Measurements from ENCODE around the gene AREG. TPM values are rescaled to one million over a fixed set of nuclear protein-coding genes. Genes with fewer than 3 reads are reported as not detected.
A peak's percentile ranks its signal among the peaks of the same experiment; 100 is the strongest.

The AREG gene
- total RNA-seq, 2 donors from 2014 or later, result 4.8 to 7.5 TPM

DNA sequence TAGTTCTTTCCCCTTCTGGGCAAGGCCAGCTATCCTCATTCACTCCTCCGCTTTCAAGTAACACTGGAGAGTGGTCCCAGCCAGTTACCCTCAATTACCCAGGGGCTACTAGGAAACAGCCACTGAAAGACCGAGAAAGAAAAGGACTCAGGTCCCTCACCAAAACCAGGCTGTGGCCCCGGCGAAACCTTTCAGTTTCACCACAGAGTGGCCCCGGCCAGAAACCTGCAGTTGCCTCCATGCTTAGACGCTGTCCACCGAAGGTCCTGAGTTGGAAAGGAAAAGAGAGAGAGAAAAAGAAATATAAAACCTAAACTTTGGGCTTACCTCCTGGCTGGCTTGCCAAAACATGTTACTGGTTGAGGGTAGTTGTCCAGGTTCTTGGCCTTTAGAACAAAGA, 5.0 kb upstream of the AREG start:
- DNase-seq, result no peak
- Mint-ChIP-seq H3K4me3 (no peak overlapping the region), H3K4me1 (ENCODE audit: low read depth) (no peaks in the 10 kb centered on the region), H3K9me3 (peaks cover 0 to 2% of the 10 kb centered on the region in 2 donors), H3K27ac (no peak overlapping the region), H3K36me3 (ENCODE audit: insufficient read depth in 2 of 2) (no peaks in the 10 kb centered on the region), H3K27me3 (ENCODE audit: low read depth) (no peaks in the 10 kb centered on the region)
- no peak for ATAC-seq (replicated peaks in 1 of 2)

DNA sequence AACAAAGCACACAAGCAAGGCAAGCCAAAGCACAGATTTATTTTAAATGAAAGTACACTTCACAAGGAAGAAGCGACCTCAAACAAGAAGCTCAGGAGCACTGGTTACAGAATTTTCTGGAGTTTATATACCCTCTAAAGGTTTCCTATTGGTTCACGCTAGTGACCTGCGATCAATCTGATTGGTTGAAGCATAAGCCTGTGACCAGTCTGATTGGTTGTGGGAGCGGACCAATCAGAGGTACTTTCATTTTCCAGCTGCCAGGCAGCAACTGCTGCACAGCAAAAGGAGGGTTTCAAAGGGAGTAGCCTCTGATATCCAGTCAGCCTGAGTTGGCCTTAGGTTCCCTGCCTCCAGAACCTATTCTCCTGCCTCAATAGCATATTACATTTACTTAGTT, 4.6 kb upstream of the AREG start:
- Mint-ChIP-seq H3K4me3 (no peak overlapping the region), H3K4me1 (ENCODE audit: low read depth) (peaks cover 3% of the 10 kb centered on the region), H3K36me3 (ENCODE audit: insufficient read depth in 2 of 2) (no peaks in the 10 kb centered on the region), H3K27ac (no peak overlapping the region), H3K9me3 (peaks cover 0 to 2% of the 10 kb centered on the region in 2 donors), H3K27me3 (ENCODE audit: low read depth) (no peaks in the 10 kb centered on the region)
- ATAC-seq (replicated peaks in 1 of 2) (no peak), DNase-seq (no peak)

DNA sequence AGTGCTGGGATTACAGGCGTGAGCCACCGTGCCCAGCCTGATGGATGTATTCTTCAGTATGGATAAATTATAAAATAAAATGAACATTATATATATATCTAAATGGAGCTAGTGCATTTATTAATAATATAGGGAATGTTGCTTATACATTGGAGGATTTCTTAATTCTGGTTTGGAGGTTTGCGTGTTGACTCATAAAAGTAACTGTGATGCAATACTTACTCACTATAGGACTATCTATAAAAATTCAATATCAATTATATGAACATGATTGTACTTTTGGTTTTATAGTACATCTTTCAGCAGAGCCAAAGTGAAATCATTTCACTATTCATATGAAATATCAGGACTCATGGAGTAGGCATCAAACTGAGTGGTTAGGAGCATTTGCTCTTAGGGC, 3.2 kb upstream of the AREG start:
- ATAC-seq (replicated peaks in 1 of 2) (no peak), DNase-seq (no peak)
- peaks cover 6% of the 10 kb centered on the region for H3K4me1 Mint-ChIP-seq (ENCODE audit: low read depth)
- peaks cover 0 to 2% of the 10 kb centered on the region in 2 donors for H3K9me3 Mint-ChIP-seq
- no peak overlapping the region for H3K4me3 Mint-ChIP-seq
- no peaks in the 10 kb centered on the region for H3K27me3 Mint-ChIP-seq (ENCODE audit: low read depth)
- no peak overlapping the region for H3K27ac Mint-ChIP-seq
- H3K36me3 Mint-ChIP-seq (ENCODE audit: insufficient read depth in 2 of 2), result no peaks in the 10 kb centered on the region

DNA sequence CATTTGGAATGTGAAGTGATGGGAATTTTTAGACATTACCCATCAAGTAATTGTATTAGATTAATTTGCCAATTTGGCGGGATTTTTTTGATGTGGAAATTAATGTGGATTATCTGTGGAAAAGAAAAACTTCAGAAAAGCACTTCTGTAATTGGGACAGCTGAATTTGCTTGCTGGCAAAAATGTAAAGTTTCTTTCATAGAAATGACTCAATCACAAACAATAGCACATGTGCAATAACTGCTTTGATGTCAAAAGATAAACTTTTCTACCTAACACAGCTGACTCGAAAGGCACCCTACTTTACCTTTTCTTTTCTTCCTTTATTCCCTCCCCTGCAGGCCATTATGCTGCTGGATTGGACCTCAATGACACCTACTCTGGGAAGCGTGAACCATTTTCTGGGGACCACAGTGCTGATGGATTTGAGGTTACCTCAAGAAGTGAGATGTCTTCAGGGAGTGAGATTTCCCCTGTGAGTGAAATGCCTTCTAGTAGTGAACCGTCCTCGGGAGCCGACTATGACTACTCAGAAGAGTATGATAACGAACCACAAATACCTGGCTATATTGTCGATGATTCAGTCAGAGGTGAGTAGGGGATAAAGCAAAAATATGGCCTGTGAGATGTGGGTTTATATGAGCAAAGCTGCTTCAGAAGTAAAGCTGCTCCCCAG, 1.4 kb downstream of the AREG start:
- Mint-ChIP-seq H3K9me3 (no peaks in the 10 kb centered on the region), H3K27me3 (ENCODE audit: low read depth) (no peaks in the 10 kb centered on the region), H3K4me3 (peak overlapping the region in 1 of 2 donors; percentile 26), H3K36me3 (ENCODE audit: insufficient read depth in 2 of 2) (no peaks in the 10 kb centered on the region), H3K27ac (no peak overlapping the region), H3K4me1 (ENCODE audit: low read depth) (peaks cover 6% of the 10 kb centered on the region)
- DNase-seq (no peak), ATAC-seq (replicated peaks in 1 of 2) (no peak)

DNA sequence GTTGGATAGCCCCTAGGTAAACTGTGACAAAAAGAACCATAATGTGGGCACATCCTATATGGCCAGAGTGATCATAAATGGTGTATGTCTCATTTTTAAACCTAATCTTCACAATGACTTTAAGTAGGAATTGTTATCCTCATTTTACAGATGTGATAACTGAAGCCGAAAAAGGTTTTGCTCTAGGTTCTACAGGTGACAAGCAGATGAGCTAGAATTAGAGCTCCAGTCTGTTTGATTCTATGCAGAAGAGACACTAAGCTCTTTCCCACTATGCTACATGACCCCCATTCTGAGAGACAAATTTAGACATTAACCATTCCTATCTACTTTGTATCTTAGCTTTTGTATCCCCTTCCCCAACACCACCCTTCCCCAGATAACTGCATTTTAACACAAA, 2.0 kb downstream of the AREG start:
- H3K4me1 Mint-ChIP-seq (ENCODE audit: low read depth), result peaks cover 6% of the 10 kb centered on the region
- ATAC-seq (replicated peaks in 1 of 2), result no peak
- no peak for DNase-seq
- H3K4me3 Mint-ChIP-seq, result no peak overlapping the region
- H3K27ac Mint-ChIP-seq, result no peak overlapping the region
- no peaks in the 10 kb centered on the region for H3K9me3 Mint-ChIP-seq
- no peaks in the 10 kb centered on the region for H3K27me3 Mint-ChIP-seq (ENCODE audit: low read depth)
- H3K36me3 Mint-ChIP-seq (ENCODE audit: insufficient read depth in 2 of 2), result no peaks in the 10 kb centered on the region

DNA sequence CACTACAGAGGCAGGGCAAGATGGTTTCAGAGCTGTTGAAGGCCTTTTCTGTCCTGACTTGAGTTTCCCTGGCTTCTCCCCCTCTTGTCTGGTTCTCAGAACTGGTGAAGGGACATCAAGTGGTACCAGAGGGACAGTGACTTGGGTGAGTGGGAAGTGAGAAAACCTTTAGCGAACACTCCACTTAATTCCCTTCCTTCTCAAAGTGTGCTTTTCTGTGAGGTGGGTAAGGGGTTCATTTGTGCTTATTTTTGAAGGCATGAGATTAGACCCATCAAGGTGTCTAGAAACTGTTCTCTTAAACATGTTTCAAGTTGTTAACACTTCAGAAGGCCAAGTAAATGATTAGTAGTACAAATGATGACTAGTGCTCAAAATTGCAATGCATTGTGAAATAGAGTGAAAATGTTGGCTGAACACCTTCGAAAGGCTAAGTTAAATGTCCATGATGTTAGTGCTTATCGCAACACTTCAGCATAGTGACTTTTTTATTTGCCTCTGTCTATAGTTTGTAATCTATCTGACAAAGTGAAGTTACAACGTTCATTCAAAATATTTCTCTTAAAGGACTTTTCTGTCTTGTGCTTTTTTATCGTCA, 2.8 kb downstream of the AREG start:
- no peaks in the 10 kb centered on the region for H3K9me3 Mint-ChIP-seq
- H3K27me3 Mint-ChIP-seq (ENCODE audit: low read depth), result no peaks in the 10 kb centered on the region
- peaks cover 0 to 2% of the 10 kb centered on the region in 2 donors for H3K36me3 Mint-ChIP-seq (ENCODE audit: insufficient read depth in 2 of 2)
- H3K27ac Mint-ChIP-seq, result no peak overlapping the region
- DNase-seq (no peak), ATAC-seq (replicated peaks in 1 of 2) (no peak)
- peak overlapping the region in 1 of 2 donors; percentile 11 for H3K4me3 Mint-ChIP-seq
- peaks cover 6% of the 10 kb centered on the region for H3K4me1 Mint-ChIP-seq (ENCODE audit: low read depth)

DNA sequence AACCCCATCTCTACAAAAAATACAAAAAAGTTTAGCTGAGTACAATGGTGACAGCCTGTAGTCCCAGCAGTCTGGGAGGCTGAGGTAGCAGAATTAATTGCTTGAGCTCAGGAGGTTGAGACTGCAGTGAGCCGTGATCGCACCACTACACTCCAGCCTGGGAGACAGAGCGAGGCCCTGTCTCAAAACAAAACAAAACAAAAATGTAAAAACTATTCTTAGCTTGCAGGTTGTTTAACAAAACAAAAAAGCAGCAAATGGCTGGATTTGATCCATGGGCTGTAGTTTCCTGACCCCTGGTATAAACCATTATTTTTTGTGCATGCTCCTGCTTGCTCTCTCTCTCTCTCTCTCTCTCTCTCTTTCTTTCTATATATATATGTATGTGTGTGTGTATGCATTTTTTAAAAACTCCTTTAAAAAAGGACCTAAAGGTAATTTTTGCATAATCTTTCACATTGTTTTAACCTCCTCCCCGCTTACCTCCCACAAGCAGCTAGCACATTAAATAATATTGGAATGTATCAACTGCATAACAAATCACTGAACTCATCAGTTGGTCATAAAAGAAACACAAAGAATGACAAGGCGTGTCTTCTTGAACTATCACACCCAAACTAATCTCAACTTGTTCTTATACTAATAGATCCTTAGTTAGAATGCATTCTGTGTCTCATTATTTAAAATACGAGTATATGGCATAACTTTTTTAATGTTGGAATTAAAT, 4.8 kb downstream of the AREG start:
- no peaks in the 10 kb centered on the region for H3K9me3 Mint-ChIP-seq
- peaks cover 3 to 4% of the 10 kb centered on the region in 2 donors for H3K36me3 Mint-ChIP-seq (ENCODE audit: insufficient read depth in 2 of 2)
- peaks cover 6% of the 10 kb centered on the region for H3K4me1 Mint-ChIP-seq (ENCODE audit: low read depth)
- no peaks in the 10 kb centered on the region for H3K27me3 Mint-ChIP-seq (ENCODE audit: low read depth)
- H3K4me3 Mint-ChIP-seq, result no peak overlapping the region
- DNase-seq (no peak), ATAC-seq (replicated peaks in 1 of 2) (no peak)
- no peak overlapping the region for H3K27ac Mint-ChIP-seq

DNA sequence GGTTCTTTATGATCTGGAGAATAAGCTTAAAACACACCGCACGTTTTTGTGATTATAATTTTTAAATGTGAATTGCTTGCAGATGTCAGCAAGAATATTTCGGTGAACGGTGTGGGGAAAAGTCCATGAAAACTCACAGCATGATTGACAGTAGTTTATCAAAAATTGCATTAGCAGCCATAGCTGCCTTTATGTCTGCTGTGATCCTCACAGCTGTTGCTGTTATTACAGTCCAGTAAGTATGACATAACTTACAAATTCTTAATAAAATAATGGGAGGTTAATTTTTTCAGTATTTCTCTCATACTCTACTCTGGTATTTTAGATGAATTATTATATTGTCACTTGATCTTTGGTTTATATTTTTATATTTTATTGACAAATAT, 5.4 kb downstream of the AREG start:
- no peak for ATAC-seq (replicated peaks in 1 of 2)
- H3K4me1 Mint-ChIP-seq (ENCODE audit: low read depth), result peaks cover 4% of the 10 kb centered on the region
- no peak overlapping the region for H3K4me3 Mint-ChIP-seq
- no peak for DNase-seq
- no peaks in the 10 kb centered on the region for H3K9me3 Mint-ChIP-seq
- H3K36me3 Mint-ChIP-seq (ENCODE audit: insufficient read depth in 2 of 2), result peaks cover 3 to 4% of the 10 kb centered on the region in 2 donors
- no peaks in the 10 kb centered on the region for H3K27me3 Mint-ChIP-seq (ENCODE audit: low read depth)
- no peak overlapping the region for H3K27ac Mint-ChIP-seq

DNA sequence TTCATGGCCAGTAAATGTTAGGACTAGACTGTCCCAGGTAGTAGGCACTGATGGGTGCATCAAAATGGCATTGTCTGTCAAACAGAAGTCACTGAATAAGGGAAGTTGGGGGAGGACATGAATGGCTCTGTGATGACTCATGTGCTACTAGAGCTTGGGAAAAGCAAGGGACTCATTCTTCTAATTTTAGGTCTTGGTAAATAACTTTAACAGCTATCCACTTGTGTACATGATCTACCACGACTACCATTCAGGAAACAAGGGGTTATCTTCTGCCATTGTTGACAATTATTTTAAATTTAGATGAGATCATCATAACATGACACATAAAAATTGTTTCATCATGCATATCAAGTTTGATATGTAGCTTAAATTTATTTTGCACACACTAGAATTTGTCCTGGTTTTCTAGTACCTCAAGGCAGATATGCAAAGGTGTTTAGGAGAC, 6.3 kb downstream of the AREG start:
- H3K27me3 Mint-ChIP-seq (ENCODE audit: low read depth), result no peaks in the 10 kb centered on the region
- H3K36me3 Mint-ChIP-seq (ENCODE audit: insufficient read depth in 2 of 2), result peaks cover 3 to 4% of the 10 kb centered on the region in 2 donors
- no peak overlapping the region for H3K4me3 Mint-ChIP-seq
- H3K9me3 Mint-ChIP-seq, result no peaks in the 10 kb centered on the region
- no peaks in the 10 kb centered on the region for H3K4me1 Mint-ChIP-seq (ENCODE audit: low read depth)
- DNase-seq, result no peak
- no peak overlapping the region for H3K27ac Mint-ChIP-seq
- no peak for ATAC-seq (replicated peaks in 1 of 2)

DNA sequence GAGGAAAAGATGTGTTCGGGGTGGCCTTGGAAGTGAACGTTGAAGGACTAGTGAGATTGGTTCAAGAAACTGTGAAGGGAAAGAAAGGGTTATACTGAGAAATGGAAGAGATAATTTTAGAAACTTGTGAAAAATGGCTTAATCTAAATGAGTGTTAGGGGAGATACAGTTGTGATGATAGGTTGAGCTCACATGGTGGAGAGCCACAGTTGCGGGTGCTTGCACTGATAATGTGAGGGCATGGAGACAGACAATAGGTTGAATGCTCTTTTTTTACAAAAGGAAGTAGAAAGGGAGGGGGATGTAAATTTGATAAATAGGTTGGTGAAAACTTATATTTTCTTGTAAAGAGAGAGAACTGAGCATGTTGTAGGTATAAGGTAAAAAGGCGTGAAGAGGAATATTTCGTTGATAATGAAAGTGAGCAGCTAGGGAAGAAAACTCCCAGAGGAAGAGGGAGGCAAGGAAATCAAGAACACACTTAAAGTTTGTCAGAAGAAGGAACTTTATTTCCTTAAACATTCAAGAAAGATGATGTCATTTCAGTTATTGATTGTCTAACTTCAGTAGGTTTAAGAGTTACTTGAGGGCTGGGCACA, 8.2 kb downstream of the AREG start:
- no peaks in the 10 kb centered on the region for H3K27me3 Mint-ChIP-seq (ENCODE audit: low read depth)
- no peak overlapping the region for H3K27ac Mint-ChIP-seq
- no peak for ATAC-seq (replicated peaks in 1 of 2)
- H3K4me1 Mint-ChIP-seq (ENCODE audit: low read depth), result no peaks in the 10 kb centered on the region
- H3K36me3 Mint-ChIP-seq (ENCODE audit: insufficient read depth in 2 of 2), result peaks cover 3 to 4% of the 10 kb centered on the region in 2 donors
- H3K9me3 Mint-ChIP-seq, result no peaks in the 10 kb centered on the region
- DNase-seq, result no peak
- no peak overlapping the region for H3K4me3 Mint-ChIP-seq

DNA sequence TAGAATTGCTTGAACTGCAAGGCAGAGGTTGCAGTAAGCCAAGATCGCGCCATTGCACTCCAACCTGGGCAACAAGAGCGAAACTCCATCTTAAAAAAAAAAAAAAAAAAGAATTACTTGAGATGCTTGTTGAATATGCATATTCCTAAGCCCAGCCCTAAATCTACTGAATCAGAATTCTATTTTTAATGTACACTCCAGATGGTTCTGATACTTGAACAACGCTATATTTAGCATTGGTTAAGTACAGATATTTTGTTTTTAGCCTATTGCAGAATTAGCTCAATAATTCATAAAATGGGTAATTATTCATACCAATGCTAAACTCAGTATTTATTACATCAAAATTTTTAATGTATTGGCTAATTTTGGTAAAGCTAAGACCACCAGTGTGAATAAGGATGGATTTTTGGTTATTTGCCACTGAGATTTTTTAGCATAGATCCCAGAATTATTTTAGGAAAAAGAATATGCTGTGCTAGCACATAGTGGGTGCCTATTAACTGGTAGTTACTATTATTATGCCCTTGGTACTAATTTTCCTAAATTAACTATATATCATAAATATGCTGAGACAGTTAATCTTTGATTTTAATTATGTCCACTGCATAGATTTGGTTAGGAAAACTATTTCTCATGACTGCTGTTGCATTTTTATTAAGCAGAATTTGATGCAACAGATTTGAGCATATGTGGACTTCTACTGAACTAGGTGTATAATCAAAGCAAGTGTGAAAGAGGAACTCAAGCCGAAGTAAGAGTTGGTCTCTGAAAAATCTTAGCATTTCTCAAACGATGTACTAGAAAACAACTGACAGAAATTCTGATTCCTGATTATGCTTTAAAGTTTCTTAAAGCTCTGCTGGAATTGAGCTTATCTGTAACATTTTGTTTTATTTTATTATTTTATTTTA, 9.2 kb downstream of the AREG start:
- peaks cover 2% of the 10 kb centered on the region for H3K27me3 Mint-ChIP-seq (ENCODE audit: low read depth)
- peaks cover 3 to 4% of the 10 kb centered on the region in 2 donors for H3K36me3 Mint-ChIP-seq (ENCODE audit: insufficient read depth in 2 of 2)
- no peak for ATAC-seq (replicated peaks in 1 of 2)
- no peak overlapping the region for H3K4me3 Mint-ChIP-seq
- H3K9me3 Mint-ChIP-seq, result peaks cover 0 to 2% of the 10 kb centered on the region in 2 donors
- no peak for DNase-seq
- no peaks in the 10 kb centered on the region for H3K4me1 Mint-ChIP-seq (ENCODE audit: low read depth)
- no peak overlapping the region for H3K27ac Mint-ChIP-seq

DNA sequence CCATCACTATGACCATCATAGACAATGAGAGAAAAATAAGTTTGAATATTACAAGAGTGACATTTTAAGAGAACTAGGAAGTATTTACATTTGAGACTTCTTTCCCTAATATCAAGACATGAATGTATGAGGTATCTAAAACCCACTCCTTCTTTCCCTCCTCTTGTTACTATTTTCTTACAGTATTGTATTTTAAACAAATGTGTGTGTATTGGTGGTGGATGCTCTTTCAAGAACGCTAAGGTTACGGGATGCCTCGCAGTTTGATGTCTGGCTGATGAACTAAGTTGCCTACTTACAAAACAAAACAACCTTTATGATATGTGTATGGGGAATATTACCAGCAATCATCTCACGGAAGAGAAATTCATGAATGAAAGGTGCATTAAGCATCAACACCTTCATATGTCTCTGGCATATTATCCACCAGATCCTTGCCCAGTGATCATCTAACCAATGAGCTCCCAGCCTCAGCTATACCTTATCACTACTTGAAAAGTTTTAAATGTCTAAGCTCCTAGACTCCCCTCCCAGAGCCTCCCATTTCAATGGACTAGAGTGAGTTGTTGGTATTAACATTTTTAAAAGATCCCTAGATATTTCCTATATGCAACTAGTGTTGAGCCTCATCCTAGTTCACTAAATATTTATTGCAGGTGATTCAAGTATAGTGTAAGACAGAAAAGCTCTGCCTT, 10.6 kb downstream of the AREG start:
- DNase-seq (no peak), ATAC-seq (replicated peaks in 1 of 2) (no peak)
- no peak overlapping the region for H3K4me3 Mint-ChIP-seq
- H3K4me1 Mint-ChIP-seq (ENCODE audit: low read depth), result no peaks in the 10 kb centered on the region
- peaks cover 12% of the 10 kb centered on the region for H3K27me3 Mint-ChIP-seq (ENCODE audit: low read depth)
- H3K9me3 Mint-ChIP-seq, result peaks cover 3 to 6% of the 10 kb centered on the region in 2 donors
- H3K27ac Mint-ChIP-seq, result no peak overlapping the region
- H3K36me3 Mint-ChIP-seq (ENCODE audit: insufficient read depth in 2 of 2), result peaks cover 4 to 5% of the 10 kb centered on the region in 2 donors

All from activated T-cell treated with anti-CD3 and anti-CD28 coated beads, Interleukin-2, amount 50 U/mL, for 72 hours (primary cell).